ENCODE measurements around the gene PLK2.

GRCh38 chr5:58460002-58460731 lies at the start of gene PLK2:
- TF ChIP-seq, protein P1, sequence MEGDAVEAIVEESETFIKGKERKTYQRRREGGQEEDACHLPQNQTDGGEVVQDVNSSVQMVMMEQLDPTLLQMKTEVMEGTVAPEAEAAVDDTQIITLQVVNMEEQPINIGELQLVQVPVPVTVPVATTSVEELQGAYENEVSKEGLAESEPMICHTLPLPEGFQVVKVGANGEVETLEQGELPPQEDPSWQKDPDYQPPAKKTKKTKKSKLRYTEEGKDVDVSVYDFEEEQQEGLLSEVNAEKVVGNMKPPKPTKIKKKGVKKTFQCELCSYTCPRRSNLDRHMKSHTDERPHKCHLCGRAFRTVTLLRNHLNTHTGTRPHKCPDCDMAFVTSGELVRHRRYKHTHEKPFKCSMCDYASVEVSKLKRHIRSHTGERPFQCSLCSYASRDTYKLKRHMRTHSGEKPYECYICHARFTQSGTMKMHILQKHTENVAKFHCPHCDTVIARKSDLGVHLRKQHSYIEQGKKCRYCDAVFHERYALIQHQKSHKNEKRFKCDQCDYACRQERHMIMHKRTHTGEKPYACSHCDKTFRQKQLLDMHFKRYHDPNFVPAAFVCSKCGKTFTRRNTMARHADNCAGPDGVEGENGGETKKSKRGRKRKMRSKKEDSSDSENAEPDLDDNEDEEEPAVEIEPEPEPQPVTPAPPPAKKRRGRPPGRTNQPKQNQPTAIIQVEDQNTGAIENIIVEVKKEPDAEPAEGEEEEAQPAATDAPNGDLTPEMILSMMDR (IDR thresholded peaks at IDR 0.05) = peak in 2 of 3 donors; percentile 54 to 71
- TF ChIP-seq POLR2A (IDR thresholded peaks at IDR 0.05) = peak; percentile 99
